AG04450 (cell line): ENCODE measurements around the gene ACLY. TPM values are rescaled to one million over a fixed set of nuclear protein-coding genes. Genes with fewer than 3 reads are reported as not detected.
"Not testable (repeated sequence)": the region's sequence is repeated elsewhere in the genome, so short reads cannot be mapped to it uniquely, and the experiment has no call there.

Experiments
- CTCF ChIA-PET: fragments of 300-600, 350-600 bp; formaldehyde crosslinking; extraction: SDS; loops from one replicate; lab custom pipeline; 2022; ENCODE audit warnings: antibody characterized with exemption, inconsistent platforms; lab: Charles Lee
- POLR2A ChIA-PET: fragments of 350-600 bp; formaldehyde crosslinking; extraction: SDS; loops from one replicate; lab custom pipeline; 2021; ENCODE audit warnings: antibody characterized with exemption, inconsistent platforms; lab: Yijun Ruan, JAX
- DNase-seq: peaks from one replicate; pipeline ENCODE4 v3.0.0-alpha.2; 2011; ENCODE audit warnings: low read depth, low spot score
- H3K27ac ChIP-seq: one replicate; pipeline ENCODE4 v1.5.1; 2012; ENCODE audit warnings: low read depth, low read length, control low read depth
- H3K27me3 ChIP-seq: one replicate; pipeline ENCODE4 v1.6.0; 2012; ENCODE audit warnings: low read length; ENCODE audit not compliant: control insufficient read depth, insufficient read depth
- H3K4me3 ChIP-seq: 2 replicates; pipeline ENCODE4 v1.5.1; 2011; ENCODE audit warnings: mild to moderate bottlenecking, low read depth, low read length, control low read depth
- H3K9me3 ChIP-seq: 2 replicates; pipeline ENCODE4 v1.5.1; 2012; ENCODE audit warnings: low read length; ENCODE audit not compliant: control insufficient read depth, insufficient read depth
- CTCF ChIP-seq: IDR thresholded peaks from 2 replicates; pipeline ENCODE4 v1.5.1; 2011; ENCODE audit warnings: low read depth, low read length, control low read depth, inconsistent platforms
- polyA plus RNA-seq: library from polyadenylated mRNA; depleted of rRNA; stranded (reverse); fragments of >200 nt; gene quantifications from 2 replicates; pipeline ENCODE4 v1.2.3, GENCODE V29; 2011

Gene ACLY
- polyA plus RNA-seq, 1 experiment, result 161 TPM

GRCh38 chr17:41837761-41838538, 80.8 kb downstream of the ACLY start, which contains the start of gene KLHL10:
Gene KLHL10, plus strand, starts transcription at chr17:41837825. Its CDS starts 108 bp downstream, at chr17:41837933.
- TF ChIP-seq CTCF, result no peak
- Histone ChIP-seq H3K9me3 (no peaks in the 10 kb centered on the region), H3K27me3 (no peaks in the 10 kb centered on the region), H3K27ac (no peak within 1 kb of the TSS), H3K4me3 (no peak within 1 kb of the TSS; the same call in 1 of the 2 replicates)
- POLR2A ChIA-PET, result interaction anchor here (0.7 kb wide), 1 partner anchor 149 kb away, joined by 3 read pairs; no protein-coding TSS in a partner anchor
- no peak for DNase-seq
- CTCF ChIA-PET, result interaction anchor here (0.7 to 0.9 kb wide), 3 partner anchors 9 to 218 kb away, joined by 3 to 4 read pairs (median 3); no protein-coding TSS in a partner anchor

GRCh38 chr17:41836550-41837196, 82.1 kb downstream of the ACLY start:
- DNase-seq, result no peak
- Histone ChIP-seq H3K4me3 (peak overlapping the region; percentile 79), H3K9me3 (no peaks in the 10 kb centered on the region), H3K27me3 (no peaks in the 10 kb centered on the region), H3K27ac (no peak overlapping the region)
- CTCF ChIA-PET, result interaction anchor here (0.8 kb wide), 1 partner anchor 8 kb away, joined by 3 read pairs; no protein-coding TSS in a partner anchor
- no peak for TF ChIP-seq CTCF
- POLR2A ChIA-PET, result no interaction called here

- DNase-seq, result no peak
- Histone ChIP-seq H3K9me3 (no peaks in the 10 kb centered on the region), H3K4me3 (peak within 1 kb of the TSS; percentile 79), H3K27ac (no peak within 1 kb of the TSS), H3K27me3 (no peaks in the 10 kb centered on the region)
- POLR2A ChIA-PET, result no interaction called here
- CTCF ChIA-PET, result no interaction called here
- no peak for TF ChIP-seq CTCF
Observed at GRCh38 chr17:41835800-41836549, 82.8 kb downstream of the ACLY start, which contains the start of gene NT5C3B. Gene NT5C3B, minus strand, starts transcription at chr17:41836232. Its CDS starts 39 bp downstream, at chr17:41836193.

- peak overlapping the region; percentile 79 for H3K4me3 ChIP-seq
- POLR2A ChIA-PET, result interaction anchor here (0.8 kb wide), 1 partner anchor 30 kb away, joined by 3 read pairs; the partner anchor contains the start of gene KLHL11
- no peaks in the 10 kb centered on the region for H3K27me3 ChIP-seq
- TF ChIP-seq CTCF, result no peak
- no peaks in the 10 kb centered on the region for H3K9me3 ChIP-seq
- no peak overlapping the region for H3K27ac ChIP-seq
- no peak for DNase-seq
- CTCF ChIA-PET, result no interaction called here
Observed at GRCh38 chr17:41835214-41835799, 83.4 kb downstream of the ACLY start.

- CTCF ChIA-PET, result interaction anchor here (0.9 kb wide), 1 partner anchor 133 kb away, joined by 4 read pairs; no protein-coding TSS in a partner anchor
- H3K9me3 ChIP-seq, POLR2A ChIA-PET, H3K27ac ChIP-seq, H3K27me3 ChIP-seq, DNase-seq, H3K4me3 ChIP-seq: not testable (repeated sequence)
Observed at GRCh38 chr17:41829961-41830360, 88.8 kb downstream of the ACLY start.
